C4-2B (cell line): ENCODE data around the gene VMO1.

Experiments
- CTCF ChIP-seq: fragments of 450-650 bp; conservative IDR thresholded peaks from 2 replicates; pipeline ENCODE4 v1.5.1; 2017; ENCODE audit warnings: mild to moderate bottlenecking
- ZFX ChIP-seq: fragments of 450-650 bp; IDR thresholded peaks from 2 replicates; pipeline ENCODE4 v1.6.1; 2017

- TF ChIP-seq CTCF (no peak), ZFX (no peak)
These were observed 44.6 kb downstream of the VMO1 start for GRCh38 chr17:4741544-4741943.
